ENCODE results near the gene BCKDHB.

- TF ChIP-seq CTCF (conservative IDR thresholded peaks at IDR 0.05; ENCODE audit: low read depth, low read length) (no peak), RFX5 (IDR thresholded peaks at IDR 0.05; ENCODE audit: low read depth, low read length) (no peak), POLR2A (IDR thresholded peaks at IDR 0.05; ENCODE audit: low read depth, low read length) (no peak), BHLHE40 (IDR thresholded peaks at IDR 0.05; ENCODE audit: low read depth, low read length) (no peak), ELK1 (IDR thresholded peaks at IDR 0.05; ENCODE audit: borderline replicate concordance, low read depth, low read length) (no peak), CHD1 (IDR thresholded peaks at IDR 0.05; ENCODE audit: low read depth, low read length) (no peak), SMC3 (IDR thresholded peaks at IDR 0.05; ENCODE audit: low read depth, low read length) (no peak), MAFK (IDR thresholded peaks at IDR 0.05; ENCODE audit: low read depth, low read length) (no peak)
Measured at GRCh38 chr6:80215063-80215462, 108.6 kb downstream of the BCKDHB start.

Data from IMR-90 (cell line).